IMR-90 (cell line): ENCODE results near the gene SLC15A3. TPM values are rescaled to one million over a fixed set of nuclear protein-coding genes. Genes with fewer than 3 reads are reported as not detected.
A peak's percentile ranks its signal among the peaks of the same experiment; 100 is the strongest.

Experiments used
- ATAC-seq: fragments of 200-7000 bp; cut with Tn5 transposase; 2 replicates; pipeline ENCODE4 v1.9.1; 2020; ENCODE audit warnings: low read depth, mild to moderate bottlenecking, moderate library complexity
- BruUV-seq: library from RNA; stranded (reverse); fragments of 400-500 nt; replicated peaks from 2 replicates; lab custom pipeline; 2021; lab: Mats Ljungman, UMichigan
- CTCF ChIA-PET: fragments of 300-600 bp; formaldehyde crosslinking; extraction: SDS; loops from one replicate; lab custom pipeline; 2021; ENCODE audit warnings: antibody characterized with exemption; lab: Yijun Ruan, JAX
- POLR2A ChIA-PET: fragments of 300-600 bp; sonication (Branson Sonifier 250); formaldehyde crosslinking; loops from one replicate; lab custom pipeline; 2022; ENCODE audit warnings: antibody characterized with exemption; ENCODE audit not compliant: unreplicated experiment; lab: Charles Lee
- DNase-seq: peaks from one replicate; pipeline ENCODE4 v3.0.0; 2013
- H2AFZ ChIP-seq: replicated peaks from 2 replicates; pipeline ENCODE3; 2013; ENCODE audit warnings: low read length, mild to moderate bottlenecking; ENCODE audit not compliant: poor library complexity
- H2AK5ac ChIP-seq: 2 replicates; pipeline ENCODE4 v1.6.1; 2013; ENCODE audit warnings: low read depth, low read length, inconsistent platforms
- H2AK9ac ChIP-seq: replicated peaks from 2 replicates; pipeline ENCODE3; 2013; ENCODE audit warnings: mild to moderate bottlenecking, low read depth, low read length, moderate library complexity; ENCODE audit not compliant: poor library complexity
- H2BK120ac ChIP-seq: 2 replicates; pipeline ENCODE4 v1.6.1; 2013; ENCODE audit warnings: low read depth, low read length, inconsistent platforms
- H2BK15ac ChIP-seq: 3 replicates; pipeline ENCODE4 v1.6.1; 2013; ENCODE audit warnings: low read depth, low read length, inconsistent platforms
- H2BK20ac ChIP-seq: 2 replicates; pipeline ENCODE4 v1.6.1; 2013; ENCODE audit warnings: low read depth, mild to moderate bottlenecking, inconsistent platforms, low read length, moderate library complexity
- H2BK5ac ChIP-seq: 2 replicates; pipeline ENCODE4 v1.6.1; 2013; ENCODE audit warnings: mild to moderate bottlenecking, low read depth, low read length, inconsistent platforms; ENCODE audit not compliant: poor library complexity, severe bottlenecking
- H3K14ac ChIP-seq: replicated peaks from 2 replicates; pipeline ENCODE4 v1.6.1; 2013; ENCODE audit warnings: low read depth, low read length, inconsistent platforms
- H3K18ac ChIP-seq: 2 replicates; pipeline ENCODE4 v1.6.1; 2013; ENCODE audit warnings: low read depth, low read length, control low read depth
- H3K23ac ChIP-seq: 2 replicates; pipeline ENCODE4 v1.6.1; 2013; ENCODE audit warnings: low read depth, low read length, inconsistent platforms
- H3K27ac ChIP-seq: 2 replicates; pipeline ENCODE4 v1.5.1; 2013; ENCODE audit warnings: mild to moderate bottlenecking, control low read depth, low read length; ENCODE audit not compliant: insufficient read depth
- H3K27me3 ChIP-seq: 2 replicates; pipeline ENCODE4 v1.6.1; 2013; ENCODE audit warnings: low read length; ENCODE audit not compliant: control insufficient read depth, insufficient read depth
- H3K36me3 ChIP-seq: 2 replicates; pipeline ENCODE4 v1.6.1; 2013; ENCODE audit warnings: low read length, mixed read lengths; ENCODE audit not compliant: control insufficient read depth, insufficient read depth
- H3K4ac ChIP-seq: 2 replicates; pipeline ENCODE4 v1.6.1; 2013; ENCODE audit warnings: low read depth, low read length, inconsistent platforms
- H3K4me1 ChIP-seq: 2 replicates; pipeline ENCODE4 v1.6.1; 2013; ENCODE audit warnings: low read length, mixed read lengths; ENCODE audit not compliant: control insufficient read depth, insufficient read depth
- H3K4me2 ChIP-seq: 2 replicates; pipeline ENCODE4 v1.6.1; 2013; ENCODE audit warnings: low read depth, mild to moderate bottlenecking, control low read depth, low read length, moderate library complexity
- H3K4me3 ChIP-seq: 2 replicates; pipeline ENCODE4 v1.5.1; 2013; ENCODE audit warnings: low read depth, mild to moderate bottlenecking, control low read depth, low read length, moderate library complexity; ENCODE audit not compliant: insufficient read depth
- H3K56ac ChIP-seq: 2 replicates; pipeline ENCODE4 v1.6.1; 2013; ENCODE audit warnings: low read length, inconsistent platforms; ENCODE audit not compliant: insufficient read depth; ENCODE audit errors: extremely low read depth
- H3K79me1 ChIP-seq, 2 experiments: 2 replicates each; pipeline ENCODE4 v1.6.1; 2013; ENCODE audit warnings: low read length in 2 of 2, inconsistent platforms in 1 of 2, low read depth in 1 of 2
- H3K9ac ChIP-seq: 2 replicates; pipeline ENCODE4 v1.6.1; 2013; ENCODE audit warnings: low read depth, low read length, control low read depth
- H3K9me1 ChIP-seq: 2 replicates; pipeline ENCODE4 v1.6.1; 2013; ENCODE audit warnings: low read length, inconsistent platforms; ENCODE audit not compliant: insufficient read depth
- H3K9me3 ChIP-seq: 2 replicates; pipeline ENCODE4 v1.6.1; 2013; ENCODE audit warnings: low read length; ENCODE audit not compliant: control insufficient read depth, insufficient read depth
- H4K20me1 ChIP-seq: 2 replicates; pipeline ENCODE4 v1.6.1; 2013; ENCODE audit warnings: low read length, inconsistent platforms; ENCODE audit not compliant: insufficient read depth
- H4K5ac ChIP-seq: 2 replicates; pipeline ENCODE4 v1.6.1; 2013; ENCODE audit warnings: mild to moderate bottlenecking, low read depth, low read length, control low read depth
- H4K8ac ChIP-seq, 2 experiments: 2 replicates each; pipeline ENCODE4 v1.6.1; 2013; ENCODE audit warnings: low read depth in 2 of 2, low read length in 2 of 2, control low read depth in 1 of 2, inconsistent platforms in 1 of 2
- H4K91ac ChIP-seq: 2 replicates; pipeline ENCODE4 v1.6.1; 2013; ENCODE audit warnings: low read depth, low read length, inconsistent platforms; ENCODE audit not compliant: insufficient read depth
- CHD1 ChIP-seq: IDR thresholded peaks from 2 replicates; pipeline ENCODE4 v1.6.1; 2012; ENCODE audit warnings: low read depth, low read length, improper control_type of control experiment
- MXI1 ChIP-seq: IDR thresholded peaks from 2 replicates; pipeline ENCODE4 v1.6.1; 2012; ENCODE audit warnings: low read depth, mild to moderate bottlenecking, low read length, moderate library complexity, borderline replicate concordance
- WGBS, 2 experiments: methylation state at CpG; one replicate each; pipeline versions ENCODE4 v1.1.5 to v1.1.7; 2013; ENCODE audit warnings: missing lambda C conversion rate in 2 of 2; ENCODE audit not compliant: insufficient read length in 1 of 2; ENCODE audit errors: extremely low coverage in 2 of 2; 5-methylcytosine and 5-hydroxymethylcytosine counted together
- dilution Hi-C: fragments of 300-500 bp; cut with HindIII; formaldehyde crosslinking; loops from one replicate; pipeline ENCODE4 v1.14.3; 2018; ENCODE audit warnings: low sequenced_read_pairs; ENCODE audit not compliant: unreplicated experiment
- in situ Hi-C: fragments of 300-500 bp; cut with MboI; formaldehyde crosslinking; loops from 3 replicates; pipeline ENCODE4 v1.14.3; 2019; ENCODE audit warnings: low sequenced_read_pairs, inconsistent platforms, mixed read lengths
- intact Hi-C: fragments of 100-400 bp; cut with micrococcal nuclease; formaldehyde crosslinking; loops from 2 replicates; pipeline ENCODE4 v1.10.0; 2022
- polyA plus RNA-seq, 3 experiments: library from polyadenylated mRNA; depleted of rRNA; stranded (reverse); fragments of >200 nt; gene quantifications; 2 replicates each; pipeline ENCODE4 v1.2.3, GENCODE V29; 2012; ENCODE audit warnings: low replicate concordance in 1 of 3
- total RNA-seq: library from RNA; depleted of rRNA; stranded (reverse); fragments of >200 nt; gene quantifications from 2 replicates; pipeline ENCODE4 v1.2.3, GENCODE V29; 2012

SLC15A3 gene
- total and polyA plus RNA-seq, 2 of the 4 experiments (the other 2 are of a cell fraction) = 3.2 to 4.4 TPM

DNA sequence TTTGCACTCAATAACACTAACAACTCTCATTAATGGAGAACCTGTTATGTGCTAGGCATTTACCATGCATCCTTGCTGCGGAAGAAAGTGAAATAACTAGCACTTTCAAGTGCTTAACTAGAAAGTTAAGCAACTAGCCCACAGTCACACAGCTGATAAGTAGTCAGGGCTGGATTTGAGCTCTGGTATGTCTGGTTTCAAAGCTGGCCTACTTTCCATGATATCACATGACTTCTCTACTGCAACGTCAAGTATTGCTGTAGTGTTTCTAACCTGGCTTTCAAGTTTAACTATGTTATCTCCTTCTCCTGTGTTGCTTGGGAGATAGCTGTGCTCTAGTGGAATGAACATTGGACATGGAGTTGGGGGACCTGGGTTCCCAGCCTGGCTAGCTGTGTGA is 12.1 kb downstream of the SLC15A3 start:
- dilution Hi-C loops = no loop called here
- H3K18ac ChIP-seq = no peak overlapping the region

More for the DNA sequence above, 12.1 kb downstream of the SLC15A3 start:
- no TSS peak for BruUV-seq
- Histone ChIP-seq H3K23ac (no peak overlapping the region), H2BK20ac (no peak overlapping the region), H4K91ac (no peak overlapping the region), H3K4ac (no peak overlapping the region), H2BK15ac (no peak overlapping the region), H4K8ac (no peak overlapping the region), H3K4me1 (peaks cover 4% of the 10 kb centered on the region; the same call in 1 of the 2 replicates), H3K56ac (no peak overlapping the region), H3K14ac (no peak overlapping the region), H3K36me3 (peaks cover 28% of the 10 kb centered on the region), H2AFZ (no peak overlapping the region), H3K9ac (no peak overlapping the region), H4K20me1 (no peaks in the 10 kb centered on the region), H3K27ac (no peak overlapping the region), H2AK9ac (no peak overlapping the region), H2BK5ac (no peak overlapping the region), H3K27me3 (no peaks in the 10 kb centered on the region), H2BK120ac (no peak overlapping the region), H2AK5ac (no peak overlapping the region), H3K4me2 (no peak overlapping the region), H3K9me3 (no peaks in the 10 kb centered on the region), H3K9me1 (0 out of 2 replicates have a peak, but pooled peaks cover 3% of the 10 kb centered on the region), H3K4me3 (no peak overlapping the region), H3K79me1 (no peaks in the 10 kb centered on the region), H4K5ac (no peak overlapping the region)
- no peak for TF ChIP-seq MXI1
- TF ChIP-seq CHD1 = no peak
- intact Hi-C loops (no loop called here), in situ Hi-C loops (no loop called here)
- ChIA-PET POLR2A (no interaction called here), CTCF (no interaction called here)
- DNase-seq = peak; percentile 32
- ATAC-seq = no peak
- WGBS, 2 experiments = no CpG with 5 or more reads among the region's 2 CpGs
